HEK293 (cell line): ENCODE results near the gene WDR91.

Experiments used
- CTCF ChIA-PET: fragments of 350-600 bp; formaldehyde crosslinking; extraction: SDS; loops from one replicate; lab custom pipeline; 2021; ENCODE audit warnings: antibody characterized with exemption; lab: Yijun Ruan, JAX
- POLR2A ChIA-PET: fragments of 300-600 bp; formaldehyde crosslinking; extraction: SDS; loops from one replicate; lab custom pipeline; 2020; ENCODE audit warnings: antibody characterized with exemption, inconsistent platforms; lab: Yijun Ruan, JAX
- H3K27ac ChIP-seq: fragments of 200-500 bp; sonication (Bioruptor generic); 2 replicates; pipeline ENCODE4 v1.5.1; 2014; ENCODE audit warnings: low read depth, low read length, control low read depth, inconsistent platforms; ENCODE audit errors: extremely low read depth
- H3K36me3 ChIP-seq, 2 experiments: fragments of 200-500 bp in 1 of 2; sonication (Bioruptor generic) in 1 of 2; 1 replicate in 1 of 2; 2 replicates in 1 of 2; pipeline ENCODE4 v1.5.1; 2014 to 2017; ENCODE audit warnings: inconsistent platforms in 2 of 2, low read length in 2 of 2; ENCODE audit not compliant: control insufficient read depth in 2 of 2, insufficient read depth in 1 of 2
- H3K4me1 ChIP-seq: fragments of 200-500 bp; sonication (Bioruptor generic); 2 replicates; pipeline ENCODE4 v1.5.1; 2014; ENCODE audit warnings: mild to moderate bottlenecking, low read length, inconsistent platforms; ENCODE audit not compliant: control insufficient read depth, insufficient read depth
- H3K4me3 ChIP-seq: 2 replicates; pipeline ENCODE4 v1.5.1; 2011; ENCODE audit warnings: low read depth, mild to moderate bottlenecking, control low read depth, low read length, moderate library complexity
- H3K9me3 ChIP-seq: fragments of 200-500 bp; sonication (Bioruptor generic); 2 replicates; pipeline ENCODE4 v1.5.1; 2014; ENCODE audit warnings: low read depth, low read length, inconsistent platforms; ENCODE audit not compliant: control insufficient read depth, insufficient read depth
- HOXA7 ChIP-seq: sonication (generic); formaldehyde crosslinking; IDR thresholded peaks from 2 replicates; pipeline ENCODE4 v1.8.1; 2022; ENCODE audit warnings: missing genetic modification reagents, borderline replicate concordance
- ZBTB20 ChIP-seq: fragments of 450-650 bp; formaldehyde crosslinking; IDR thresholded peaks from 2 replicates; pipeline ENCODE4 v1.5.1; 2016; ENCODE audit warnings: missing biosample characterization, missing genetic modification characterization
- ZIC2 ChIP-seq: fragments of 450-650 bp; formaldehyde crosslinking; IDR thresholded peaks from 2 replicates; pipeline ENCODE4 v1.5.1; 2016; ENCODE audit warnings: missing biosample characterization, missing genetic modification characterization
- ZNF10 ChIP-seq: fragments of 450-650 bp; formaldehyde crosslinking; IDR thresholded peaks from 2 replicates; pipeline ENCODE4 v1.5.1; 2017; ENCODE audit warnings: missing biosample characterization, missing genetic modification characterization
- ZNF114 ChIP-seq: fragments of 450-650 bp; formaldehyde crosslinking; IDR thresholded peaks from 2 replicates; pipeline ENCODE4 v1.5.0; 2017; ENCODE audit warnings: missing biosample characterization, missing genetic modification characterization
- ZNF175 ChIP-seq: fragments of 450-650 bp; formaldehyde crosslinking; IDR thresholded peaks from 2 replicates; pipeline ENCODE4 v1.5.1; 2016; ENCODE audit warnings: missing biosample characterization, missing genetic modification characterization
- ZNF37A ChIP-seq: fragments of 450-650 bp; IDR thresholded peaks from 2 replicates; pipeline ENCODE4 v1.5.1; 2018; ENCODE audit warnings: missing biosample characterization, missing genetic modification characterization
- ZNF48 ChIP-seq: fragments of 450-650 bp; formaldehyde crosslinking; IDR thresholded peaks from 2 replicates; pipeline ENCODE4 v1.5.1; 2016; ENCODE audit warnings: missing biosample characterization, missing genetic modification characterization
- ZNF510 ChIP-seq: fragments of 450-650 bp; formaldehyde crosslinking; IDR thresholded peaks from 2 replicates; pipeline ENCODE4 v1.5.1; 2018; ENCODE audit warnings: mild to moderate bottlenecking, missing genetic modification characterization, missing biosample characterization; ENCODE audit not compliant: insufficient replicate concordance
- ZNF549 ChIP-seq: fragments of 450-650 bp; IDR thresholded peaks from 2 replicates; pipeline ENCODE4 v1.5.1; 2018; ENCODE audit warnings: missing biosample characterization, missing genetic modification characterization, mild to moderate bottlenecking, inconsistent platforms, moderate library complexity
- ZNF830 ChIP-seq: fragments of 450-650 bp; IDR thresholded peaks from 2 replicates; pipeline ENCODE4 v1.5.0; 2018; ENCODE audit warnings: missing biosample characterization, missing genetic modification characterization, low read depth, mild to moderate bottlenecking, moderate library complexity
- ZNF837 ChIP-seq: fragments of 450-650 bp; formaldehyde crosslinking; IDR thresholded peaks from 2 replicates; pipeline ENCODE4 v1.5.1; 2016; ENCODE audit warnings: missing biosample characterization, missing genetic modification characterization
- ZSCAN23 ChIP-seq: fragments of 450-650 bp; formaldehyde crosslinking; IDR thresholded peaks from 2 replicates; pipeline ENCODE4 v1.5.1; 2016; ENCODE audit warnings: missing biosample characterization, missing genetic modification characterization
- TF ChIP-seq, protein P1 (sequence below): fragments of 450-650 bp; formaldehyde crosslinking; IDR thresholded peaks from 2 replicates; pipeline ENCODE4 v1.5.1; 2017; ENCODE audit warnings: missing biosample characterization, missing genetic modification characterization
- TF ChIP-seq, protein P2 (sequence below): fragments of 450-650 bp; formaldehyde crosslinking; IDR thresholded peaks from 2 replicates; pipeline ENCODE4 v1.5.1; 2016; ENCODE audit warnings: missing biosample characterization, missing genetic modification characterization
- TF ChIP-seq, protein P3 (sequence below): fragments of 450-650 bp; formaldehyde crosslinking; IDR thresholded peaks from 2 replicates; pipeline ENCODE4 v1.5.1; 2017; ENCODE audit warnings: missing biosample characterization, missing genetic modification characterization
- TF ChIP-seq, protein P4 (sequence below): fragments of 450-650 bp; formaldehyde crosslinking; IDR thresholded peaks from 2 replicates; pipeline ENCODE4 v1.5.1; 2016; ENCODE audit warnings: missing biosample characterization, missing genetic modification characterization
- TF ChIP-seq, protein P5 (sequence below): fragments of 450-650 bp; formaldehyde crosslinking; IDR thresholded peaks from 2 replicates; pipeline ENCODE4 v1.5.1; 2017; ENCODE audit warnings: missing biosample characterization, missing genetic modification characterization
- TF ChIP-seq, protein P6 (sequence below): fragments of 450-650 bp; formaldehyde crosslinking; IDR thresholded peaks from 2 replicates; pipeline ENCODE4 v1.5.1; 2016; ENCODE audit warnings: missing biosample characterization, missing genetic modification characterization
- TF ChIP-seq, protein P7 (sequence below): fragments of 450-650 bp; formaldehyde crosslinking; IDR thresholded peaks from 2 replicates; pipeline ENCODE4 v1.5.0; 2017; ENCODE audit warnings: missing biosample characterization, missing genetic modification characterization, borderline replicate concordance

WDR91 gene

DNA sequence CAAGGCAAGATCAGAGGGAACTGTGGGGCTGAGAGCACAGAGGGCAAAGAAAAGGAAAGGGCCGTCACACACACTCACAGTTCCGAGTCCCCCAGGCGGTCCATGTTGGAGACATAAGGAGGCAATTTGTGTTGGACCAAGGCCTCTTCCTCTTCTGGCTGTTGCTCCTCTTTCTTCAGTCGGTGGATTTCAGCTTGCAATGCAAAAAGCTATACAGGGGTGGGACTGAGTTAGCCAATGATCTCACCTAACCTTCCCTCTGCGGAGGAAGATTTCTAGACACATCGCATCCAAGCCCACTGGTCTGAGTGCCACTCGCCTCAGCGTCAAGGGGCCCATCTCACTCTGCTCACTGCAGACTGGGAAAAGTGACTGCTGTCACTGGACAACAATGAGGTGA, 5.5 kb downstream of the WDR91 start (continued):
- TF ChIP-seq ZNF837 (tag by site-specific recombination), result no peak
- TF ChIP-seq, protein P1, sequence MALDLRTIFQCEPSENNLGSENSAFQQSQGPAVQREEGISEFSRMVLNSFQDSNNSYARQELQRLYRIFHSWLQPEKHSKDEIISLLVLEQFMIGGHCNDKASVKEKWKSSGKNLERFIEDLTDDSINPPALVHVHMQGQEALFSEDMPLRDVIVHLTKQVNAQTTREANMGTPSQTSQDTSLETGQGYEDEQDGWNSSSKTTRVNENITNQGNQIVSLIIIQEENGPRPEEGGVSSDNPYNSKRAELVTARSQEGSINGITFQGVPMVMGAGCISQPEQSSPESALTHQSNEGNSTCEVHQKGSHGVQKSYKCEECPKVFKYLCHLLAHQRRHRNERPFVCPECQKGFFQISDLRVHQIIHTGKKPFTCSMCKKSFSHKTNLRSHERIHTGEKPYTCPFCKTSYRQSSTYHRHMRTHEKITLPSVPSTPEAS, result no peak
- TF ChIP-seq, protein P2, sequence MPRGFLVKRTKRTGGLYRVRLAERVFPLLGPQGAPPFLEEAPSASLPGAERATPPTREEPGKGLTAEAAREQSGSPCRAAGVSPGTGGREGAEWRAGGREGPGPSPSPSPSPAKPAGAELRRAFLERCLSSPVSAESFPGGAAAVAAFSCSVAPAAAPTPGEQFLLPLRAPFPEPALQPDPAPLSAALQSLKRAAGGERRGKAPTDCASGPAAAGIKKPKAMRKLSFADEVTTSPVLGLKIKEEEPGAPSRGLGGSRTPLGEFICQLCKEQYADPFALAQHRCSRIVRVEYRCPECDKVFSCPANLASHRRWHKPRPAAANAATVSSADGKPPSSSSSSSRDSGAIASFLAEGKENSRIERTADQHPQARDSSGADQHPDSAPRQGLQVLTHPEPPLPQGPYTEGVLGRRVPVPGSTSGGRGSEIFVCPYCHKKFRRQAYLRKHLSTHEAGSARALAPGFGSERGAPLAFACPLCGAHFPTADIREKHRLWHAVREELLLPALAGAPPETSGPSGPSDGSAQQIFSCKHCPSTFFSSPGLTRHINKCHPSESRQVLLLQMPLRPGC, result no peak
- no peak for TF ChIP-seq HOXA7 (CRISPR knock-in tag)
- no peak for TF ChIP-seq ZNF48

DNA sequence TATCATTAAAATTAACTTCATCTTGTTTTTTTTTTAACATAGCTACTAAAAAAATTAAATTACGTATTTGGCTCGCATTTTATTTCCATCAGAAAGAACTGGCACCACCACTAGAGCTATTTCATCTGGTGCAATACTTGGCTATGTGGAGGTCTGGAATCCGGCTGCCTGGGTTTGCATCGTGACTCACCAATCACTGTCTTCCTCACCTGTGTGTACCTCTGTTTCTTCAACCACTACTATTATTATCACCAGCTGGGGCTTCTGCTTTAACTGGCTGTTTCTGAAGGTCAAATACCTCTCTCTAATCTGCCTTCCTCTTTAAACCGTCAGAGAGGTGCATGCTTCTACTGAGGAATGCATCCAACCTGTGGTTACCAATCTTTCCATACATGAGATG, 6.5 kb downstream of the WDR91 start:
- CTCF ChIA-PET, result no interaction called here
- POLR2A ChIA-PET, result no interaction called here
- H3K4me3 ChIP-seq, result no peak overlapping the region
- H3K9me3 ChIP-seq, result no peaks in the 10 kb centered on the region
- peaks cover 11% of the 10 kb centered on the region for H3K4me1 ChIP-seq
- H3K36me3 ChIP-seq, result peaks cover 0 to 48% of the 10 kb centered on the region in 2 experiments; a peak in 2 of 3 replicates
- TF ChIP-seq ZNF114, result no peak
- TF ChIP-seq ZNF175, result no peak
- TF ChIP-seq ZIC2, result no peak
- TF ChIP-seq ZBTB20 (tag by site-specific recombination), result no peak
- TF ChIP-seq, protein P3, sequence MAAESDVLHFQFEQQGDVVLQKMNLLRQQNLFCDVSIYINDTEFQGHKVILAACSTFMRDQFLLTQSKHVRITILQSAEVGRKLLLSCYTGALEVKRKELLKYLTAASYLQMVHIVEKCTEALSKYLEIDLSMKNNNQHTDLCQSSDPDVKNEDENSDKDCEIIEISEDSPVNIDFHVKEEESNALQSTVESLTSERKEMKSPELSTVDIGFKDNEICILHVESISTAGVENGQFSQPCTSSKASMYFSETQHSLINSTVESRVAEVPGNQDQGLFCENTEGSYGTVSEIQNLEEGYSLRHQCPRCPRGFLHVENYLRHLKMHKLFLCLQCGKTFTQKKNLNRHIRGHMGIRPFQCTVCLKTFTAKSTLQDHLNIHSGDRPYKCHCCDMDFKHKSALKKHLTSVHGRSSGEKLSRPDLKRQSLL (tag by site-specific recombination), result no peak
- TF ChIP-seq ZNF830 (tag by site-specific recombination), result no peak
- no peak for TF ChIP-seq ZNF37A (tag by site-specific recombination)
- TF ChIP-seq, protein P4, sequence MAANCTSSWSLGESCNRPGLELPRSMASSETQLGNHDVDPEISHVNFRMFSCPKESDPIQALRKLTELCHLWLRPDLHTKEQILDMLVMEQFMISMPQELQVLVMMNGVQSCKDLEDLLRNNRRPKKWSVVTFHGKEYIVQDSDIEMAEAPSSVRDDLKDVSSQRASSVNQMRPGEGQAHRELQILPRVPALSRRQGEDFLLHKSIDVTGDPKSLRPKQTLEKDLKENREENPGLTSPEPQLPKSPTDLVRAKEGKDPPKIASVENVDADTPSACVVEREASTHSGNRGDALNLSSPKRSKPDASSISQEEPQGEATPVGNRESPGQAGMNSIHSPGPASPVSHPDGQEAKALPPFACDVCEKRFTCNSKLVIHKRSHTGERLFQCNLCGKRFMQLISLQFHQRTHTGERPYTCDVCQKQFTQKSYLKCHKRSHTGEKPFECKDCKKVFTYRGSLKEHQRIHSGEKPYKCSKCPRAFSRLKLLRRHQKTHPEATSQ, result no peak
- TF ChIP-seq ZNF10, result no peak
- TF ChIP-seq, protein P5, sequence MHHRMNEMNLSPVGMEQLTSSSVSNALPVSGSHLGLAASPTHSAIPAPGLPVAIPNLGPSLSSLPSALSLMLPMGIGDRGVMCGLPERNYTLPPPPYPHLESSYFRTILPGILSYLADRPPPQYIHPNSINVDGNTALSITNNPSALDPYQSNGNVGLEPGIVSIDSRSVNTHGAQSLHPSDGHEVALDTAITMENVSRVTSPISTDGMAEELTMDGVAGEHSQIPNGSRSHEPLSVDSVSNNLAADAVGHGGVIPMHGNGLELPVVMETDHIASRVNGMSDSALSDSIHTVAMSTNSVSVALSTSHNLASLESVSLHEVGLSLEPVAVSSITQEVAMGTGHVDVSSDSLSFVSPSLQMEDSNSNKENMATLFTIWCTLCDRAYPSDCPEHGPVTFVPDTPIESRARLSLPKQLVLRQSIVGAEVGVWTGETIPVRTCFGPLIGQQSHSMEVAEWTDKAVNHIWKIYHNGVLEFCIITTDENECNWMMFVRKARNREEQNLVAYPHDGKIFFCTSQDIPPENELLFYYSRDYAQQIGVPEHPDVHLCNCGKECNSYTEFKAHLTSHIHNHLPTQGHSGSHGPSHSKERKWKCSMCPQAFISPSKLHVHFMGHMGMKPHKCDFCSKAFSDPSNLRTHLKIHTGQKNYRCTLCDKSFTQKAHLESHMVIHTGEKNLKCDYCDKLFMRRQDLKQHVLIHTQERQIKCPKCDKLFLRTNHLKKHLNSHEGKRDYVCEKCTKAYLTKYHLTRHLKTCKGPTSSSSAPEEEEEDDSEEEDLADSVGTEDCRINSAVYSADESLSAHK, result no peak
- TF ChIP-seq, protein P6, sequence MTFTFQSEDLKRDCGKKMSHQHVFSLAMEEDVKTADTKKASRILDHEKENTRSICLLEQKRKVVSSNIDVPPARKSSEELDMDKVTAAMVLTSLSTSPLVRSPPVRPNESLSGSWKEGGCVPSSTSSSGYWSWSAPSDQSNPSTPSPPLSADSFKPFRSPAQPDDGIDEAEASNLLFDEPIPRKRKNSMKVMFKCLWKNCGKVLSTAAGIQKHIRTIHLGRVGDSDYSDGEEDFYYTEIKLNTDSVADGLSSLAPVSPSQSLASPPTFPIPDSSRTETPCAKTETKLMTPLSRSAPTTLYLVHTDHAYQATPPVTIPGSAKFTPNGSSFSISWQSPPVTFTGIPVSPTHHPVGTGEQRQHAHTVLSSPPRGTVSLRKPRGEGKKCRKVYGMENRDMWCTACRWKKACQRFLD (tag by site-specific recombination), result no peak
- TF ChIP-seq, protein P7, sequence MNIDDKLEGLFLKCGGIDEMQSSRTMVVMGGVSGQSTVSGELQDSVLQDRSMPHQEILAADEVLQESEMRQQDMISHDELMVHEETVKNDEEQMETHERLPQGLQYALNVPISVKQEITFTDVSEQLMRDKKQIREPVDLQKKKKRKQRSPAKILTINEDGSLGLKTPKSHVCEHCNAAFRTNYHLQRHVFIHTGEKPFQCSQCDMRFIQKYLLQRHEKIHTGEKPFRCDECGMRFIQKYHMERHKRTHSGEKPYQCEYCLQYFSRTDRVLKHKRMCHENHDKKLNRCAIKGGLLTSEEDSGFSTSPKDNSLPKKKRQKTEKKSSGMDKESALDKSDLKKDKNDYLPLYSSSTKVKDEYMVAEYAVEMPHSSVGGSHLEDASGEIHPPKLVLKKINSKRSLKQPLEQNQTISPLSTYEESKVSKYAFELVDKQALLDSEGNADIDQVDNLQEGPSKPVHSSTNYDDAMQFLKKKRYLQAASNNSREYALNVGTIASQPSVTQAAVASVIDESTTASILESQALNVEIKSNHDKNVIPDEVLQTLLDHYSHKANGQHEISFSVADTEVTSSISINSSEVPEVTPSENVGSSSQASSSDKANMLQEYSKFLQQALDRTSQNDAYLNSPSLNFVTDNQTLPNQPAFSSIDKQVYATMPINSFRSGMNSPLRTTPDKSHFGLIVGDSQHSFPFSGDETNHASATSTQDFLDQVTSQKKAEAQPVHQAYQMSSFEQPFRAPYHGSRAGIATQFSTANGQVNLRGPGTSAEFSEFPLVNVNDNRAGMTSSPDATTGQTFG (tag by site-specific recombination), result no peak
- no peak for TF ChIP-seq ZNF549 (tag by site-specific recombination)
- TF ChIP-seq ZNF510 (tag by site-specific recombination), result no peak
- TF ChIP-seq ZSCAN23 (tag by site-specific recombination), result no peak
- no peak overlapping the region for H3K27ac ChIP-seq
